Vagina (tissue), 2 donors: ENCODE data around the gene MAK. TPM values are rescaled to one million over a fixed set of nuclear protein-coding genes. Genes with fewer than 3 reads are reported as not detected.
"Not testable (repeated sequence)": the region's sequence is repeated elsewhere in the genome, so short reads cannot be mapped to it uniquely, and the experiment has no call there.

Source experiments
- DNase-seq, 2 donors: peaks; one replicate each; pipeline ENCODE4 v3.0.0-alpha.2; 2017; ENCODE audit errors: extremely low spot score in 2 of 2
- H3K27ac ChIP-seq: fragments of 200-600 bp; sonication (generic); one replicate; pipeline ENCODE4 v1.5.1; 2019
- H3K27me3 ChIP-seq: fragments of 200-600 bp; sonication (generic); one replicate; pipeline ENCODE4 v1.5.1; 2019
- H3K36me3 ChIP-seq, 2 donors: fragments of 200-600 bp; sonication (generic); one replicate each; pipeline ENCODE4 v1.5.1; 2017 to 2019
- H3K4me1 ChIP-seq: fragments of 200-600 bp; sonication (generic); one replicate; pipeline ENCODE4 v1.5.1; 2019
- H3K4me3 ChIP-seq, 2 donors: fragments of 200-600 bp; sonication (generic); 1 replicate in 1 of 2; 2 replicates in 1 of 2; pipeline ENCODE4 v1.5.1; 2016 to 2019
- H3K9me3 ChIP-seq: fragments of 200-600 bp; sonication (generic); one replicate; pipeline ENCODE4 v1.5.1; 2019
- CTCF ChIP-seq, 3 experiments: fragments of 450-650 bp in 2 of 3; fragments of 200-600 bp in 1 of 3; sonication (generic) in 1 of 3; IDR thresholded peaks; one replicate each; pipeline ENCODE4 v1.5.1; 2017 to 2019; ENCODE audit warnings: antibody characterized with exemption in 3 of 3, mild to moderate bottlenecking in 2 of 3, moderate library complexity in 2 of 3
- POLR2A ChIP-seq, 2 donors: fragments of 450-650 bp; IDR thresholded peaks; one replicate each; pipeline ENCODE4 v1.6.1; 2017; ENCODE audit warnings: antibody characterized with exemption in 2 of 2, mild to moderate bottlenecking in 2 of 2, moderate library complexity in 2 of 2
- POLR2AphosphoS5 ChIP-seq, 2 donors: sonication (generic); formaldehyde crosslinking; IDR thresholded peaks; one replicate each; pipeline ENCODE4 v1.9.0; 2017; ENCODE audit warnings: antibody characterized with exemption in 2 of 2, mild to moderate bottlenecking in 2 of 2, low read depth in 1 of 2; ENCODE audit not compliant: insufficient read depth in 1 of 2
- intact Hi-C: fragments of 100-400 bp; cut with DNase I; formaldehyde crosslinking; loops from one replicate; pipeline ENCODE4 v1.15.1; 2023
- total RNA-seq: library from RNA; depleted of rRNA; stranded (reverse); fragments of >200 nt; gene quantifications from one replicate; pipeline ENCODE4 v1.2.3, GENCODE V29; 2016

The MAK gene
- total RNA-seq, 1 donor from 2014 or later, result 0.25 TPM

DNA sequence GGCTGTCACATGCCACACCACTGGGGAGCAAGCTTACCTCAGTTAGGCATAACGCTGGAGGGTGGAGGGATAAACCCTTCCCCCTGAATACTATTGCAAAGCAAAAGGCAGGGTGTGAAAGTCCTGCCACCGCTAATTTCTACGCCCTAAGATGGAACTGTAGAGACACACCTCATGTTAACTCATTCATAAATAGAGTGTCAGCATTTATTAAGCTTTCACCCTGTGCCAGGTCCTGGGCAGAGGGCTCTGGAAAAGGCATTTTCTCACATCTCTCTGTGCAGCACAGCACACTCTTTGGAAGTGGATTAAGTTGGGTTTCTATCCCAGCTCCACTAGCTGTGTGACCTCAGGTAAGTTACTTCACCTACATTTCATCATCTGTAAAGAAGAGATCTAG is 68.9 kb downstream of the MAK start:
- DNase-seq, result no peak
- Histone ChIP-seq H3K27me3 (no peaks in the 10 kb centered on the region), H3K4me3 (no peak overlapping the region), H3K36me3 (peaks cover 0 to 7% of the 10 kb centered on the region in 2 donors), H3K27ac (no peak overlapping the region), H3K4me1 (no peaks in the 10 kb centered on the region), H3K9me3 (no peaks in the 10 kb centered on the region)
- intact Hi-C loops, result no loop called here
- TF ChIP-seq CTCF (IDR thresholded peaks at IDR 0.05) (no peak), POLR2A (IDR thresholded peaks at IDR 0.05) (no peak), POLR2AphosphoS5 (IDR thresholded peaks at IDR 0.05; ENCODE audit: insufficient read depth in 1 of 2, low read depth in 1 of 2) (no peak)

- Histone ChIP-seq H3K4me1 (no peaks in the 10 kb centered on the region), H3K4me3 (no peak overlapping the region), H3K9me3 (no peaks in the 10 kb centered on the region), H3K27me3 (no peaks in the 10 kb centered on the region), H3K36me3 (peaks cover 0 to 2% of the 10 kb centered on the region in 2 donors), H3K27ac (no peak overlapping the region)
- no peak for DNase-seq
- intact Hi-C loops, result no loop called here
- TF ChIP-seq CTCF (IDR thresholded peaks at IDR 0.05), result no peak
These were observed 75.3 kb downstream of the MAK start for GRCh38 chr6:10763006-10763405.

- Histone ChIP-seq H3K36me3 (peaks cover 0 to 23% of the 10 kb centered on the region in 2 donors), H3K27me3 (no peaks in the 10 kb centered on the region), H3K4me3 (no peak overlapping the region), H3K27ac (no peak overlapping the region), H3K9me3 (no peaks in the 10 kb centered on the region), H3K4me1 (no peaks in the 10 kb centered on the region)
- no peak for DNase-seq
- TF ChIP-seq POLR2AphosphoS5 (IDR thresholded peaks at IDR 0.05; ENCODE audit: insufficient read depth in 1 of 2, low read depth in 1 of 2), result no peak
- TF ChIP-seq CTCF (IDR thresholded peaks at IDR 0.05), result no peak
- TF ChIP-seq POLR2A (IDR thresholded peaks at IDR 0.05), result no peak
- intact Hi-C loops, result no loop called here
These were observed 78.4 kb downstream of the MAK start for GRCh38 chr6:10759884-10760329.

DNA sequence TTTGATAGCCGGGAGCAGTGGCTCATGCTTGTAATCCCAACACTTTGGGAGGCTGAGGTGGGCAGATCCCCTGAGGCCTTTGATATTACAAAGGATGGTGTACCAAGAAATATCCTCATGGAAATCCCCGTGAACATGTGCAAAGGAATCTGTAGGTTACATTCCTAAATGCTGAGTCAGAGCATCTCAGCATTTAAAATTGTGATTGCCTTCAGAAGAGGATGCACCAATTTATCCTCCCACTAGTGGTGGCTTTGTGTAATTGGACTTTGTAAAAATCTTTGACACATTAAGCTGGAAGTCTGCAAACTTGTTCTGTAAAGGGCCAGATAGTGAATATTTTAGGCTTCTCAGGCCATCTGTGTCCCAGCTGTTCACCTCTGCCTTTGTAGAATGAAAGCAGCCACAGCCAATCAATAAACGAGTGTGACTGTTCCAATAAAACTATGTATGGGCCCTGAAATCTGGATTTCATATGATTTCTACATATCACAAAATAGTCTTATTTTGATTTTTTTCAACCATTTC is 79.0 kb downstream of the MAK start:
- H3K4me3 ChIP-seq, result no peak overlapping the region
- no peak overlapping the region for H3K27ac ChIP-seq
- H3K9me3 ChIP-seq, result no peaks in the 10 kb centered on the region
- H3K27me3 ChIP-seq, result no peaks in the 10 kb centered on the region
- H3K36me3 ChIP-seq, result peaks cover 0 to 24% of the 10 kb centered on the region in 2 donors
- no peak for DNase-seq
- intact Hi-C loops, result no loop called here
- H3K4me1 ChIP-seq, result no peaks in the 10 kb centered on the region
- TF ChIP-seq CTCF (IDR thresholded peaks at IDR 0.05) (peak in 1 of 3 experiments; percentile 15), POLR2AphosphoS5 (IDR thresholded peaks at IDR 0.05; ENCODE audit: insufficient read depth in 1 of 2, low read depth in 1 of 2) (no peak), POLR2A (IDR thresholded peaks at IDR 0.05) (no peak)

GRCh38 chr6:10756085-10756484 is 82.3 kb downstream of the MAK start:
- H3K27me3 ChIP-seq, result no peaks in the 10 kb centered on the region
- H3K27ac ChIP-seq, result no peak overlapping the region
- no peaks in the 10 kb centered on the region for H3K9me3 ChIP-seq
- no peak overlapping the region for H3K4me3 ChIP-seq
- H3K36me3 ChIP-seq, result peaks cover 0 to 41% of the 10 kb centered on the region in 2 donors
- no peak for DNase-seq
- intact Hi-C loops, result no loop called here
- no peaks in the 10 kb centered on the region for H3K4me1 ChIP-seq
- no peak for TF ChIP-seq POLR2AphosphoS5 (IDR thresholded peaks at IDR 0.05; ENCODE audit: insufficient read depth in 1 of 2, low read depth in 1 of 2)

DNA sequence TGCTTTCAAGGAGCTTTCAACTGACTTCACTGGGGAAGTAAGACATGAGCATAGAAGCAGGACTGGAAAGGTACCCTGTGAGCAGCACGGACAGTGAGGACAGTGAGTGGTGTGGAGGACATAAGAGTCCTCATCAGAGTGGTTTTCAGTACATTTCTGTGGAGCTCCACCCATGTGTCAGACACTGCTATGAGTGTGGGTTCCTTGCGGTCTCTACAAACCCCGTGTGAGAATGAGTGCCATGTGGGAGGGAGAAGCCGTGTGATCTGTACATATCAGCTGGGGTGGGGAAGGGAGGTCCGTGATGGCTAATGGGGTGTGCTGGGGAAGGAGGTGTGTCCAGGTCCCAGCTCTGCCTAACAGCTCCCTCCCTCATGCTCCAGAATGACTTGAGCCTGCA is 86.6 kb downstream of the MAK start:
- H3K36me3 ChIP-seq, result peaks cover 0 to 33% of the 10 kb centered on the region in 2 donors
- H3K27ac ChIP-seq, intact Hi-C loops, H3K27me3 ChIP-seq, H3K9me3 ChIP-seq, H3K4me3 ChIP-seq, DNase-seq: not testable (repeated sequence)
- peaks cover 27% of the 10 kb centered on the region for H3K4me1 ChIP-seq

DNA sequence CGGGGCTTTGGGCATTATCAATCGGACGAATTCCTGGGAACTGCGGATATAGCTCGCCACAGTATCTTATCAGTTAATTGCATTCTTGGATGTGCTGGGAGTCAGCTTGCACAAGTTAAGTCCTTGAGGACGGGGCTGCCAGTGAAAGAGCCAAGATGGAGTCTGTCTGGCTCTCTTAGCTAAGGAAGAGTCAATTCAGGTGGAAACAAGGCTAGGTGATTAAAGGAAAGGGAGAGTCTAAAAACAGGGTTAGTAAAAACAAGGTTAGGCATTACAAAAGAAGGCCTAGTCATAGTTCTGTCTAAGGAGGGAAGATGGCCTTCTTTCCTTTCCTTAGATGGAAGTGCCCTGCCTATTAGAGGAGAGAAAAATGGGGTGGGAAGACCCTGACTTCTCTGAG is 87.8 kb downstream of the MAK start:
- H3K9me3 ChIP-seq, H3K4me3 ChIP-seq, H3K27ac ChIP-seq, H3K27me3 ChIP-seq, intact Hi-C loops, DNase-seq: not testable (repeated sequence)
- Histone ChIP-seq H3K4me1 (peaks cover 31% of the 10 kb centered on the region), H3K36me3 (peaks cover 0 to 25% of the 10 kb centered on the region in 2 donors)
